ENCODE results near the gene PLEKHG3. TPM values are rescaled to one million over a fixed set of nuclear protein-coding genes. Genes with fewer than 3 reads are reported as not detected.

The PLEKHG3 gene
- total RNA-seq, 1 experiment from 2014 or later: 59.3 TPM

GRCh38 chr14:64734990-64735389 is 30.8 kb downstream of the PLEKHG3 start:
- Histone ChIP-seq H3K4me2 (no peak overlapping the region), H3K36me3 (ENCODE audit: low read depth) (peaks cover 3% of the 10 kb centered on the region; the same call in 1 of the 2 replicates), H3F3A (ENCODE audit: insufficient read depth, low read depth) (no peaks in the 10 kb centered on the region), H4K20me1 (ENCODE audit: insufficient read depth) (0 out of 2 replicates have a peak, but pooled peaks cover 2% of the 10 kb centered on the region), H3K9me2 (ENCODE audit: insufficient read depth) (no peaks in the 10 kb centered on the region), H2AFZ (no peak overlapping the region), H3K27ac (no peak overlapping the region), H3K4me1 (replicated peaks; ENCODE audit: insufficient read depth) (no peaks in the 10 kb centered on the region), H3K27me3 (ENCODE audit: insufficient read depth, low read depth) (no peaks in the 10 kb centered on the region), H3K79me2 (ENCODE audit: low read depth) (no peaks in the 10 kb centered on the region), H3K4me3 (no peak overlapping the region), H3K9me3 (ENCODE audit: insufficient read depth, low read depth) (no peaks in the 10 kb centered on the region)
- intact Hi-C loops (cut with micrococcal nuclease; ENCODE audit: unreplicated experiment): no loop called here
- no peak for DNase-seq
- no peak for TF ChIP-seq CTCF (conservative IDR thresholded peaks at IDR 0.05)
- no peak for TF ChIP-seq EZH2 (IDR thresholded peaks at IDR 0.05; ENCODE audit: low read depth)
- no TSS peak for BruUV-seq (replicated peaks)
- ChIA-PET CTCF (no interaction called here), POLR2A (ENCODE audit: unreplicated experiment) (no interaction called here)

GRCh38 chr14:64736271-64737169 is 32.3 kb downstream of the PLEKHG3 start:
- no peak overlapping the region for H2AFZ ChIP-seq
- H3K36me3 ChIP-seq (ENCODE audit: low read depth): peaks cover 6% of the 10 kb centered on the region; the same call in 1 of the 2 replicates
- ChIA-PET CTCF (no interaction called here), POLR2A (ENCODE audit: unreplicated experiment) (no interaction called here)
- no peak overlapping the region for H3K4me2 ChIP-seq
- H3F3A ChIP-seq (ENCODE audit: insufficient read depth, low read depth): no peaks in the 10 kb centered on the region
- H3K9me2 ChIP-seq (ENCODE audit: insufficient read depth): no peaks in the 10 kb centered on the region
- no peak overlapping the region for H3K4me3 ChIP-seq
- H3K27me3 ChIP-seq (ENCODE audit: insufficient read depth, low read depth): no peaks in the 10 kb centered on the region
- BruUV-seq (replicated peaks): no TSS peak
- H3K9me3 ChIP-seq (ENCODE audit: insufficient read depth, low read depth): no peaks in the 10 kb centered on the region
- H4K20me1 ChIP-seq (ENCODE audit: insufficient read depth): 0 out of 2 replicates have a peak, but pooled peaks cover 2% of the 10 kb centered on the region
- intact Hi-C loops (cut with micrococcal nuclease; ENCODE audit: unreplicated experiment): no loop called here
- DNase-seq: no peak
- no peaks in the 10 kb centered on the region for H3K4me1 ChIP-seq (replicated peaks; ENCODE audit: insufficient read depth)
- H3K79me2 ChIP-seq (ENCODE audit: low read depth): no peaks in the 10 kb centered on the region
- no peak for TF ChIP-seq CTCF (conservative IDR thresholded peaks at IDR 0.05)
- no peak for TF ChIP-seq EZH2 (IDR thresholded peaks at IDR 0.05; ENCODE audit: low read depth)
- H3K27ac ChIP-seq: no peak overlapping the region

GRCh38 chr14:64737391-64738280 is 33.4 kb downstream of the PLEKHG3 start:
- ChIA-PET POLR2A (ENCODE audit: unreplicated experiment) (no interaction called here), CTCF (no interaction called here)
- Histone ChIP-seq H3F3A (ENCODE audit: insufficient read depth, low read depth) (no peaks in the 10 kb centered on the region), H3K27ac (no peak overlapping the region), H3K4me1 (replicated peaks; ENCODE audit: insufficient read depth) (no peaks in the 10 kb centered on the region), H3K9me2 (ENCODE audit: insufficient read depth) (no peaks in the 10 kb centered on the region), H4K20me1 (ENCODE audit: insufficient read depth) (0 out of 2 replicates have a peak, but pooled peaks cover 2% of the 10 kb centered on the region), H3K36me3 (ENCODE audit: low read depth) (peaks cover 6% of the 10 kb centered on the region; the same call in 1 of the 2 replicates), H3K4me3 (no peak overlapping the region), H2AFZ (no peak overlapping the region), H3K9me3 (ENCODE audit: insufficient read depth, low read depth) (no peaks in the 10 kb centered on the region), H3K79me2 (ENCODE audit: low read depth) (no peaks in the 10 kb centered on the region), H3K27me3 (ENCODE audit: insufficient read depth, low read depth) (no peaks in the 10 kb centered on the region), H3K4me2 (no peak overlapping the region)
- BruUV-seq (replicated peaks): no TSS peak
- intact Hi-C loops (cut with micrococcal nuclease; ENCODE audit: unreplicated experiment): no loop called here
- no peak for DNase-seq
- no peak for TF ChIP-seq EZH2 (IDR thresholded peaks at IDR 0.05; ENCODE audit: low read depth)
- no peak for TF ChIP-seq CTCF (conservative IDR thresholded peaks at IDR 0.05)
